HTR-8/SVneo (cell line): ENCODE data around the gene DHRS9.
"Not testable (repeated sequence)": the region's sequence is repeated elsewhere in the genome, so short reads cannot be mapped to it uniquely, and the experiment has no call there.

Source experiments
- DNase-seq: peaks from one replicate; pipeline ENCODE4 v3.0.0; 2011; ENCODE audit warnings: low spot score, mixed read lengths; ENCODE audit not compliant: insufficient read length
- FAIRE-seq: peaks from 2 replicates; lab custom pipeline; 2011; peaks lifted over from hg19 to GRCh38; lab: Jason Lieb, UNC

The DHRS9 gene

GRCh38 chr2:169069341-169069740, at the start of gene DHRS9:
DHRS9 (plus strand) TSS chr2:169069563; CDS start chr2:169081582, 12,019 bp downstream.
- FAIRE-seq (no peak), DNase-seq (peak; percentile 58)

- DNase-seq (no peak), FAIRE-seq (no peak)
Observed at GRCh38 chr2:169023161-169023560, 46.2 kb upstream of the DHRS9 start.

GRCh38 chr2:169026056-169026455, 43.3 kb upstream of the DHRS9 start:
- DNase-seq (no peak), FAIRE-seq (no peak)

GRCh38 chr2:169027234-169027633, 42.1 kb upstream of the DHRS9 start:
- DNase-seq (no peak), FAIRE-seq (no peak)

GRCh38 chr2:169029341-169029740, 40.0 kb upstream of the DHRS9 start:
- DNase-seq: no peak
- no peak for FAIRE-seq

- FAIRE-seq: no peak
- DNase-seq: no peak
Observed at GRCh38 chr2:169031202-169031601, 38.2 kb upstream of the DHRS9 start, which contains the start of gene ABCB11. ABCB11 (minus strand) TSS chr2:169031324; CDS start chr2:169018125, 13,199 bp downstream.

GRCh38 chr2:169034256-169034655, 35.1 kb upstream of the DHRS9 start:
- FAIRE-seq (no peak), DNase-seq (no peak)

- no peak for FAIRE-seq
- DNase-seq: no peak
Observed at GRCh38 chr2:169034984-169035544, 34.3 kb upstream of the DHRS9 start.

- FAIRE-seq: no peak
Observed at GRCh38 chr2:169035887-169036286, 33.5 kb upstream of the DHRS9 start.

GRCh38 chr2:169036736-169037440, 32.5 kb upstream of the DHRS9 start:
- FAIRE-seq (no peak), DNase-seq (no peak)

More at GRCh38 chr2:169035887-169036286, 33.5 kb upstream of the DHRS9 start:
- DNase-seq: no peak

GRCh38 chr2:169038338-169038757, 31.0 kb upstream of the DHRS9 start:
- peak; percentile 35 for DNase-seq
- no peak for FAIRE-seq

- DNase-seq: no peak
- no peak for FAIRE-seq
Observed at GRCh38 chr2:169039702-169040101, 29.7 kb upstream of the DHRS9 start.

GRCh38 chr2:169041594-169041993, 27.8 kb upstream of the DHRS9 start:
- DNase-seq: no peak
- no peak for FAIRE-seq

GRCh38 chr2:169042856-169043255, 26.5 kb upstream of the DHRS9 start:
- FAIRE-seq (no peak), DNase-seq (no peak)

GRCh38 chr2:169046440-169047151, 22.8 kb upstream of the DHRS9 start:
- no peak for FAIRE-seq
- no peak for DNase-seq

- FAIRE-seq: no peak
- no peak for DNase-seq
Observed at GRCh38 chr2:169047256-169048250, 21.8 kb upstream of the DHRS9 start.

- FAIRE-seq (no peak), DNase-seq (no peak)
Observed at GRCh38 chr2:169049142-169049541, 20.2 kb upstream of the DHRS9 start.

- no peak for DNase-seq
Observed at GRCh38 chr2:169050476-169051240, 18.7 kb upstream of the DHRS9 start.

GRCh38 chr2:169054575-169054974, 14.8 kb upstream of the DHRS9 start:
- DNase-seq, FAIRE-seq: not testable (repeated sequence)

More at GRCh38 chr2:169050476-169051240, 18.7 kb upstream of the DHRS9 start:
- FAIRE-seq: no peak
